Effector memory CD8-positive, alpha-beta T cell (primary cell): ENCODE measurements around the gene TMEM144.

ENCODE experiments used
- ATAC-seq: fragments of 150-1000 bp; cut with Tn5 transposase; replicated peaks from 2 replicates; pipeline ENCODE4 v1.10.0; 2021; ENCODE audit warnings: mild to moderate bottlenecking, moderate library complexity
- DNase-seq, 3 experiments: peaks; one replicate each; pipeline ENCODE4 v3.0.0; 2021
- H3K27ac Mint-ChIP-seq, 2 donors: one replicate each; pipeline ENCODE4 v1.8.0; 2022; ENCODE audit warnings: mild to moderate bottlenecking in 2 of 2, mixed read lengths in 2 of 2, moderate library complexity in 2 of 2
- H3K27me3 Mint-ChIP-seq, 2 donors: one replicate each; pipeline ENCODE4 v1.8.0; 2022; ENCODE audit warnings: mixed read lengths in 2 of 2
- H3K36me3 Mint-ChIP-seq: one replicate; pipeline ENCODE4 v1.8.0; 2022; ENCODE audit warnings: mild to moderate bottlenecking, moderate library complexity, mixed read lengths; ENCODE audit not compliant: insufficient read depth
- H3K4me1 Mint-ChIP-seq, 2 donors: one replicate each; pipeline ENCODE4 v1.8.0; 2022; ENCODE audit warnings: low read depth in 2 of 2, mixed read lengths in 2 of 2
- H3K4me3 Mint-ChIP-seq, 2 donors: one replicate each; pipeline ENCODE4 v1.8.0; 2022; ENCODE audit warnings: mild to moderate bottlenecking in 2 of 2, mixed read lengths in 2 of 2, moderate library complexity in 2 of 2
- H3K9me3 Mint-ChIP-seq, 2 donors: one replicate each; pipeline ENCODE4 v1.8.0; 2022; ENCODE audit warnings: mixed read lengths in 2 of 2

TMEM144 gene

GRCh38 chr4:158304694-158305093 lies 94.4 kb downstream of the TMEM144 start:
- no peaks in the 10 kb centered on the region for H3K4me1 Mint-ChIP-seq
- ATAC-seq: no peak
- H3K27ac Mint-ChIP-seq: no peak overlapping the region
- H3K36me3 Mint-ChIP-seq: no peaks in the 10 kb centered on the region
- H3K4me3 Mint-ChIP-seq: no peak overlapping the region
- no peak for DNase-seq
- H3K27me3 Mint-ChIP-seq: no peaks in the 10 kb centered on the region
- H3K9me3 Mint-ChIP-seq: peaks cover 7 to 9% of the 10 kb centered on the region in 2 donors
